H1 (cell line): ENCODE data around the gene FAM83F. TPM values are rescaled to one million over a fixed set of nuclear protein-coding genes. Genes with fewer than 3 reads are reported as not detected.

Experiments
- CHD7 ChIP-seq: fragments of 300-600 bp; sonication (generic); IDR thresholded peaks from 2 replicates; pipeline ENCODE4 v1.7.1; 2012; ENCODE audit warnings: low read length, moderate library complexity, mild to moderate bottlenecking, inconsistent platforms; ENCODE audit not compliant: insufficient replicate concordance
- polyA plus RNA-seq, 7 experiments: library from polyadenylated mRNA; depleted of rRNA in 3 of 7; stranded (reverse) in 5 of 7; unstranded in 2 of 7; fragments of >200 nt in 5 of 7; fragments of 200-250 nt in 2 of 7; gene quantifications; 1 replicate in 5 of 7; 2 replicates in 1 of 7; 4 replicates in 1 of 7; pipeline versions ENCODE4 v1.2.1 to v1.2.3, GENCODE V29; 2011 to 2013; ENCODE audit warnings: missing spikeins in 2 of 7, mixed read lengths in 2 of 7
- total RNA-seq: library from RNA; stranded (reverse); fragmentation: NEBNext Ultra II Directional; extraction: Animal tissue kit (Norgen Biotek cat#: 25700); gene quantifications from 2 replicates; pipeline ENCODE4 v1.2.1, GENCODE V29; 2021

FAM83F gene
- total and polyA plus RNA-seq, 2 of the 8 experiments (the other 6 are each of a cell fraction or from before 2014, with no cell fraction given), result 8.6 to 18.9 TPM

GRCh38 chr22:40055143-40055883 is 60.6 kb downstream of the FAM83F start (continued):
- TF ChIP-seq CHD7, result no peak
